ENCODE results near the gene DOCK11. TPM values are rescaled to one million over a fixed set of nuclear protein-coding genes. Genes with fewer than 3 reads are reported as not detected.
A peak's percentile ranks its signal among the peaks of the same experiment; 100 is the strongest.

DOCK11 gene
- polyA plus RNA-seq, 3 donors, result 20.8 to 39.7 (median 34.8) TPM

GRCh38 chrX:118665204-118665603, 169.6 kb downstream of the DOCK11 start:
- no peaks in the 10 kb centered on the region for H3K27me3 ChIP-seq (ENCODE audit: control insufficient read depth in 2 of 2, insufficient read depth in 2 of 2, low read length in 2 of 2)
- H4K20me1 ChIP-seq (ENCODE audit: insufficient read depth, low read length), result peaks cover 9% of the 10 kb centered on the region
- H3K27ac ChIP-seq (ENCODE audit: low read depth in 1 of 2, low read length in 2 of 2), result no peak overlapping the region
- H3K4me2 ChIP-seq (replicated peaks; ENCODE audit: extremely low read depth, low read length, poor library complexity, severe bottlenecking), result no peak overlapping the region
- H3K9me3 ChIP-seq (replicated peaks in 1 of 2; ENCODE audit: control insufficient read depth in 1 of 2, insufficient read depth in 1 of 2, low read length in 2 of 2), result no peaks in the 10 kb centered on the region
- intact Hi-C loops (cut with micrococcal nuclease), result loop anchor here in 1 of 2 donors (10.0 kb wide), 1 partner anchor 110 kb away; no protein-coding TSS in a partner anchor
- no peak overlapping the region for H3K4me3 Mint-ChIP-seq
- H3K4me3 ChIP-seq (replicated peaks in 1 of 3; ENCODE audit: low read depth in 2 of 3, low read length in 3 of 3), result no peak overlapping the region
- H3K79me2 ChIP-seq (ENCODE audit: insufficient read depth, low read length), result no peaks in the 10 kb centered on the region
- no peak for TF ChIP-seq CTCF (IDR thresholded peaks at IDR 0.05)
- no peak overlapping the region for H3K9ac ChIP-seq (ENCODE audit: insufficient read depth, low read length, poor library complexity, severe bottlenecking)
- no peak overlapping the region for H3K27ac Mint-ChIP-seq
- no peaks in the 10 kb centered on the region for H3K9me3 Mint-ChIP-seq
- no peaks in the 10 kb centered on the region for H3K4me1 Mint-ChIP-seq
- H3K36me3 ChIP-seq (replicated peaks in 1 of 2; ENCODE audit: control insufficient read depth in 1 of 2, insufficient read depth in 2 of 2, low read length in 2 of 2), result peaks cover 50 to 83% of the 10 kb centered on the region in 2 donors
- no peaks in the 10 kb centered on the region for H3K4me1 ChIP-seq (ENCODE audit: control insufficient read depth in 1 of 2, insufficient read depth in 2 of 2, low read length in 2 of 2)
- no peak for DNase-seq
- peaks cover 0 to 4% (median 1%) of the 10 kb centered on the region in 3 donors for H3K27me3 Mint-ChIP-seq (ENCODE audit: low read depth in 3 of 3)
- peaks cover 49 to 52% of the 10 kb centered on the region in 2 donors for H3K36me3 Mint-ChIP-seq
- H2AFZ ChIP-seq (ENCODE audit: insufficient read depth, low read depth, low read length, poor library complexity, severe bottlenecking), result no peak overlapping the region

- Histone ChIP-seq H3K4me1 (ENCODE audit: control insufficient read depth in 1 of 2, insufficient read depth in 2 of 2, low read length in 2 of 2) (no peaks in the 10 kb centered on the region), H3K4me2 (replicated peaks; ENCODE audit: extremely low read depth, low read length, poor library complexity, severe bottlenecking) (no peak overlapping the region), H3K79me2 (ENCODE audit: insufficient read depth, low read length) (no peaks in the 10 kb centered on the region), H2AFZ (ENCODE audit: insufficient read depth, low read depth, low read length, poor library complexity, severe bottlenecking) (no peak overlapping the region), H3K9me3 (replicated peaks in 1 of 2; ENCODE audit: control insufficient read depth in 1 of 2, insufficient read depth in 1 of 2, low read length in 2 of 2) (no peaks in the 10 kb centered on the region), H3K36me3 (replicated peaks in 1 of 2; ENCODE audit: control insufficient read depth in 1 of 2, insufficient read depth in 2 of 2, low read length in 2 of 2) (peaks cover 44 to 78% of the 10 kb centered on the region in 2 donors), H3K4me3 (replicated peaks in 1 of 3; ENCODE audit: low read depth in 2 of 3, low read length in 3 of 3) (no peak overlapping the region), H3K9ac (ENCODE audit: insufficient read depth, low read length, poor library complexity, severe bottlenecking) (no peak overlapping the region), H3K27me3 (ENCODE audit: control insufficient read depth in 2 of 2, insufficient read depth in 2 of 2, low read length in 2 of 2) (no peaks in the 10 kb centered on the region), H3K27ac (ENCODE audit: low read depth in 1 of 2, low read length in 2 of 2) (no peak overlapping the region), H4K20me1 (ENCODE audit: insufficient read depth, low read length) (peaks cover 9% of the 10 kb centered on the region)
- Mint-ChIP-seq H3K9me3 (no peaks in the 10 kb centered on the region), H3K27ac (peak overlapping the region in 1 of 7 donors; percentile 2), H3K4me3 (no peak overlapping the region), H3K27me3 (ENCODE audit: low read depth in 3 of 3) (peaks cover 0 to 4% (median 1%) of the 10 kb centered on the region in 3 donors), H3K4me1 (no peaks in the 10 kb centered on the region), H3K36me3 (peaks cover 45 to 49% of the 10 kb centered on the region in 2 donors)
- intact Hi-C loops (cut with micrococcal nuclease), result loop anchor here in 1 of 2 donors (10.0 kb wide), 1 partner anchor 108 kb away; no protein-coding TSS in a partner anchor
- no CpG with 5 or more reads among the region's 3 CpGs for WGBS (ENCODE audit: insufficient coverage)
- TF ChIP-seq CTCF (IDR thresholded peaks at IDR 0.05), result no peak
- DNase-seq, result no peak
These were observed 170.9 kb downstream of the DOCK11 start for GRCh38 chrX:118666521-118666920.

All from CD14-positive monocyte (primary cell).